Naive thymus-derived CD8-positive, alpha-beta T cell (primary cell): Measurements from ENCODE around the gene SPSB1. TPM values are rescaled to one million over a fixed set of nuclear protein-coding genes. Genes with fewer than 3 reads are reported as not detected.
A peak's percentile ranks its signal among the peaks of the same experiment; 100 is the strongest.

Experiments
- ATAC-seq, 2 donors: fragments of 150-1000 bp; cut with Tn5 transposase in 1 of 2; sonication (Bioruptor Pico), chemical (Tn5 transposase) in 1 of 2; 1 replicate in 1 of 2; 2 replicates in 1 of 2; pipeline ENCODE4 v1.10.0; 2021; ENCODE audit warnings: mild to moderate bottlenecking in 2 of 2, moderate library complexity in 2 of 2
- POLR2A ChIA-PET: fragments of 350-600 bp; sonication (Branson Sonifier 250); formaldehyde crosslinking; loops from one replicate; lab custom pipeline; 2021; ENCODE audit warnings: antibody characterized with exemption; lab: Charles Lee
- DNase-seq, 10 donors: peaks; one replicate each; pipeline versions ENCODE4 v3.0.0 to v3.0.0-alpha.2; 2020 to 2022
- H3K27ac Mint-ChIP-seq, 10 donors: one replicate each; pipeline ENCODE4 v1.8.0; 2020 to 2022; ENCODE audit warnings: mild to moderate bottlenecking in 10 of 10, mixed read lengths in 10 of 10, moderate library complexity in 4 of 10, inconsistent platforms in 1 of 10
- H3K27me3 Mint-ChIP-seq, 5 donors: one replicate each; pipeline ENCODE4 v1.8.0; 2021 to 2022; ENCODE audit warnings: mixed read lengths in 5 of 5
- H3K36me3 Mint-ChIP-seq, 3 donors: one replicate each; pipeline ENCODE4 v1.8.0; 2020 to 2022; ENCODE audit warnings: mixed read lengths in 3 of 3, mild to moderate bottlenecking in 2 of 3, inconsistent platforms in 1 of 3
- H3K4me1 Mint-ChIP-seq, 4 donors: one replicate each; pipeline ENCODE4 v1.8.0; 2021 to 2022; ENCODE audit warnings: mixed read lengths in 4 of 4
- H3K4me3 Mint-ChIP-seq, 10 donors: one replicate each; pipeline ENCODE4 v1.8.0; 2020 to 2022; ENCODE audit warnings: mild to moderate bottlenecking in 10 of 10, mixed read lengths in 10 of 10, moderate library complexity in 6 of 10, inconsistent platforms in 1 of 10
- H3K9me3 Mint-ChIP-seq, 9 donors: one replicate each; pipeline ENCODE4 v1.8.0; 2020 to 2022; ENCODE audit warnings: mixed read lengths in 9 of 9, mild to moderate bottlenecking in 3 of 9, inconsistent platforms in 1 of 9, moderate library complexity in 1 of 9
- polyA plus RNA-seq, 3 donors: library from polyadenylated mRNA; unstranded; fragments of 300-500 nt; fragmentation: Illumina TruSeq; gene quantifications; one replicate each; pipeline ENCODE4 v1.2.3, GENCODE V29; 2021
- total RNA-seq, 8 experiments: library from RNA in 2 of 8; stranded (reverse) in 2 of 8; gene quantifications; one replicate each; pipeline ENCODE4 v1.2.3 and lab custom pipeline; 2021 to 2026

Gene SPSB1
- total and polyA plus RNA-seq, 5 experiments from 2014 or later: 0.44 to 1.7 (median 1.5) TPM

DNA sequence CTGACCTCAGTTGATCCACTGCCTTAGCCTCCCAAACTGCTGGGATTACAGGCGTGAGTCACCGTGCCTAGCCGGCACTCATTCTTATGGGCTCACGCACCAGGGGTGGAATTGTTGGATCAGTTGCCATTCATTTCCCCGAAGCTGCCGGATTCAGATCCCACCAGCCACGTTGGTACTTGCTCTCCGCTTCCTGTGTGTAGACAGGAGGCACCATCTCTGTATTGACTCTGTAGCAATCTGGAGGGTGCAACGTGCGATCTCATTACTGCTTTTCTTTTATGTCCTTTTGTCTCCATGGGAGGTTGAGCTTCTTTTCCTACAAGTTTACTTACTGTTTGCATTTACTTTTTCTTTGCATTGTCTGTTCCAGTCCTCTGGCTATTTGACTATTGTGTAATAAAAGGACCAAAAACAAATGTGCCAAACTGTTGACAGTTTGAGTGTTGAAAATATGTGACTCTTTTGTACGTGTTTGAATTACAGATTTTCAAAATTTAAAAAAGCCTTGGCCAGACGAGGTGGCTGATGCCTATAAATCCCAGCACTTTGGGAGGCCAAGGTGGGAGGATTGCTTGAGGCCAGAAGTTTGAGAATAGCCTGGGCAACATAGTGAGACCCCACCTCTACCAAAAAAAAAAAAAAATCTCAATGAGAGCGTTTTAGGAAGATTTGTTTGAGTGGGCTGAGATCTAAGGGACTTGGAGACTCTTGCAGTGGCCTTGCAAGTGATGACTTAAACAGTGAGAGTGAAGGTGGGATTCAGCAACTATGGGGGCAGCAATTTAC is 39.1 kb downstream of the SPSB1 start:
- peak overlapping the region in 1 of 10 donors; percentile 11 for H3K27ac Mint-ChIP-seq
- no peaks in the 10 kb centered on the region for H3K9me3 Mint-ChIP-seq
- H3K4me1 Mint-ChIP-seq: peaks cover 5 to 15% (median 10%) of the 10 kb centered on the region in 4 donors
- ATAC-seq (no peak), DNase-seq (no peak)
- no peaks in the 10 kb centered on the region for H3K27me3 Mint-ChIP-seq
- H3K4me3 Mint-ChIP-seq: no peak overlapping the region
- POLR2A ChIA-PET: no interaction called here
- no peaks in the 10 kb centered on the region for H3K36me3 Mint-ChIP-seq

DNA sequence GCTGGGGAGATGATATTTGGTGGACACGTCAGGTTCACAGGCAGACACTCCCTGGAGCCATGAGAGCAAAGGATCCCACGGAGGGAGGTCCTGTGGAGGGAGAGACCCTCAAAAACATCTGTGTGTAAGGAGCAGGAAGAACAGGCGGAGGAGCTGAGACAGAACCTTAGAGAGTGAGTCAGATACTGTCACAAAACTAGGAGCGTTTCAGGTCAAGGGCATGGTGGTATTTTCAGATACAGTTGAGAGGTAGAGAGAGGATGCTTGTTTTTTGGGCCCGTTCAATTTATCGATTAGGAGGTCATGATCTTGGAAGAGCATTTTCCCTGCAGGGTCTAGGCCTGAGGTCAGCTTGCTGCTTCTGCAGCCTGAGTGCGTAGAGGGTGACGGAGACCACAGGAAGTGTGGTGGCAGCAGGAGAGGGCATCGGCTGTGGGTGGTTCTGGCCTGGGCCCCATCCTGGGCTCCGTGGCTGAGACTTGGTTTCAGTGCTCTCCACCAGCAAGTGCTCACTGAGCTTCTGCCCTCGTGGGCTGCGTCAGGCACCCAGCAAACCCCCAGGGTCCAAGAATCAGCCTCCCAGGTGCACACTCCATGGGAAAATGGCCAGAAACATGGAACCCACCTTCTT is 39.9 kb downstream of the SPSB1 start:
- POLR2A ChIA-PET: interaction anchor here (0.6 kb wide), 1 partner anchor 741 kb away, joined by 7 read pairs; no protein-coding TSS in a partner anchor
- Mint-ChIP-seq H3K9me3 (no peaks in the 10 kb centered on the region), H3K36me3 (no peaks in the 10 kb centered on the region), H3K4me1 (peaks cover 5 to 15% (median 10%) of the 10 kb centered on the region in 4 donors), H3K27me3 (no peaks in the 10 kb centered on the region), H3K27ac (peak overlapping the region in 2 of 10 donors; percentile 9 to 35), H3K4me3 (no peak overlapping the region)
- ATAC-seq (no peak), DNase-seq (no peak)

DNA sequence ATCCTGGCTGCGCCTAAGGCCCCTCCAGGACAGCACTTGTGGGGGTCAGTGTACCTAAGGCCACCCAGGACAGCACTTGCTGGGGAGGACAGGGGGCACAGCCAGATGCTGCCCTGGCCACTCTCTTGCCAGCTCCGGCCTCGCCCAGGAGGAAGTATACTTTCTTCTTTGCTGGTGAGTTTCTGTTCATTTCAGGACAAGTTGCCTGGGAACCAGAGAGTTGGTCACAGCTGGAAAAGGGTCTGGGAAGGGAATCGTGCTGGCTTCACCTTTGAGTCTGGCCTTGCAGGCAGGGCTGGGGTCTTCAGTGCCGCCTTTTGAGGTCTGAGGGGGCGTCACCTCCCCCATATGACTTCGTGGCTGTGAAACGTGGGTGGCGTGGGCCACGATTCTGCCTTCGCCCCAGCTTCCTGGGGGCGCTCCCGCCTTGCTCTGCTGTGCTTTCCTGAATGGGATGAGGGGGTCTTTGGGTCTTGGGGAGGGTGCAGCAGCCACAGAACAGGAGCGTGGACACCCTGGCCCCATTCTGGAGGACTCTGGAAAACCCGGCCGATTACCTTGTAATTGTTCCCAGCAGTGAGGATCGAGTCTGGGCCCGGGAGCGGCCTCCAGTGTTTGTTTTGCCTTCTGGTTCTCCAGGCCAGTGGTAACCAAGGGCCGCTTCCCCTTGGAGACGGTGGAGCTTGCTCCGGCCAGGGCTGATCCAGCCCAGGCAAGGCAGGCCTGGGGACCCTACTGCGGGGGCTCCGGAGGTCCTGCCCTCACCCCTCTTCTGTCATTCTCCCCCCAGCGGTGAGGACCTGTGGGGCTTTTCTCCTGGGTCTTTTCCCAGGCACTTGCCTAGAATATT is 45.9 kb downstream of the SPSB1 start:
- Mint-ChIP-seq H3K27ac (no peak overlapping the region), H3K4me1 (peaks cover 0 to 3% (median 2%) of the 10 kb centered on the region in 4 donors), H3K4me3 (no peak overlapping the region), H3K36me3 (peaks cover 0 to 7% (median 0%) of the 10 kb centered on the region in 3 donors), H3K27me3 (no peaks in the 10 kb centered on the region), H3K9me3 (peaks cover 0 to 4% (median 0%) of the 10 kb centered on the region in 9 donors)
- no peak for ATAC-seq
- DNase-seq: no peak
- POLR2A ChIA-PET: no interaction called here

GRCh38 chr1:9340172-9340854 is 47.6 kb downstream of the SPSB1 start:
- POLR2A ChIA-PET: no interaction called here
- peaks cover 0 to 7% (median 0%) of the 10 kb centered on the region in 3 donors for H3K36me3 Mint-ChIP-seq
- H3K4me3 Mint-ChIP-seq: no peak overlapping the region
- no peaks in the 10 kb centered on the region for H3K27me3 Mint-ChIP-seq
- no peaks in the 10 kb centered on the region for H3K4me1 Mint-ChIP-seq
- no peak overlapping the region for H3K27ac Mint-ChIP-seq
- no peak for ATAC-seq
- DNase-seq: no peak
- H3K9me3 Mint-ChIP-seq: peaks cover 0 to 4% (median 0%) of the 10 kb centered on the region in 9 donors

GRCh38 chr1:9340864-9341263 is 48.2 kb downstream of the SPSB1 start:
- peaks cover 0 to 7% (median 0%) of the 10 kb centered on the region in 3 donors for H3K36me3 Mint-ChIP-seq
- POLR2A ChIA-PET: no interaction called here
- no peak for ATAC-seq
- peak overlapping the region in 1 of 10 donors; percentile 80 for H3K27ac Mint-ChIP-seq
- no peaks in the 10 kb centered on the region for H3K4me1 Mint-ChIP-seq
- H3K27me3 Mint-ChIP-seq: no peaks in the 10 kb centered on the region
- peaks cover 0 to 4% (median 0%) of the 10 kb centered on the region in 9 donors for H3K9me3 Mint-ChIP-seq
- no peak for DNase-seq
- H3K4me3 Mint-ChIP-seq: no peak overlapping the region

- no peak for DNase-seq
- peaks cover 0 to 4% (median 0%) of the 10 kb centered on the region in 9 donors for H3K9me3 Mint-ChIP-seq
- ATAC-seq: no peak
- H3K4me3 Mint-ChIP-seq: no peak overlapping the region
- peaks cover 0 to 7% (median 0%) of the 10 kb centered on the region in 3 donors for H3K36me3 Mint-ChIP-seq
- no peaks in the 10 kb centered on the region for H3K27me3 Mint-ChIP-seq
- H3K4me1 Mint-ChIP-seq: no peaks in the 10 kb centered on the region
- no peak overlapping the region for H3K27ac Mint-ChIP-seq
- POLR2A ChIA-PET: no interaction called here
Observed at GRCh38 chr1:9341301-9341845, 48.7 kb downstream of the SPSB1 start.

DNA sequence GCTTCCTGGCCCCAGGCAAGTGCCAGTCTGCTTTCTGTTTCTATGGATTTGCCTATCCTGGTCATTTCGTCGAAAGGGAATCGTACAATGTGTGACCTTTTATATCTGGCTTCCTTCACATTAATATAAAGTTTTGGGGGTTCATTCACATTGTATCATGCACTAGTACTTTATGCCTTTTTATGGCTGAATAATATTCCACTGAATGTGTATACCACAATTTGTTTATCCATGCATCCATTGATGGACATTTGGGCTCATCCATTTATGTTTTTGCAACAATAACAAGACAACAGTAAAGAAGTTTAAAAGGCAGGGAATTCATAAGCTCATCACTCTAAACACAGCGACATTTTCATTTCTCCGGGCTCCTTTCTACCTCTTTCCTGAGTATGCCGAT is 50.6 kb downstream of the SPSB1 start:
- Mint-ChIP-seq H3K36me3 (peaks cover 0 to 7% (median 0%) of the 10 kb centered on the region in 3 donors), H3K4me1 (no peaks in the 10 kb centered on the region), H3K4me3 (no peak overlapping the region), H3K27me3 (no peaks in the 10 kb centered on the region), H3K27ac (peak overlapping the region in 1 of 10 donors; percentile 2), H3K9me3 (peaks cover 0 to 4% (median 0%) of the 10 kb centered on the region in 9 donors)
- POLR2A ChIA-PET: no interaction called here
- no peak for ATAC-seq
- DNase-seq: no peak

DNA sequence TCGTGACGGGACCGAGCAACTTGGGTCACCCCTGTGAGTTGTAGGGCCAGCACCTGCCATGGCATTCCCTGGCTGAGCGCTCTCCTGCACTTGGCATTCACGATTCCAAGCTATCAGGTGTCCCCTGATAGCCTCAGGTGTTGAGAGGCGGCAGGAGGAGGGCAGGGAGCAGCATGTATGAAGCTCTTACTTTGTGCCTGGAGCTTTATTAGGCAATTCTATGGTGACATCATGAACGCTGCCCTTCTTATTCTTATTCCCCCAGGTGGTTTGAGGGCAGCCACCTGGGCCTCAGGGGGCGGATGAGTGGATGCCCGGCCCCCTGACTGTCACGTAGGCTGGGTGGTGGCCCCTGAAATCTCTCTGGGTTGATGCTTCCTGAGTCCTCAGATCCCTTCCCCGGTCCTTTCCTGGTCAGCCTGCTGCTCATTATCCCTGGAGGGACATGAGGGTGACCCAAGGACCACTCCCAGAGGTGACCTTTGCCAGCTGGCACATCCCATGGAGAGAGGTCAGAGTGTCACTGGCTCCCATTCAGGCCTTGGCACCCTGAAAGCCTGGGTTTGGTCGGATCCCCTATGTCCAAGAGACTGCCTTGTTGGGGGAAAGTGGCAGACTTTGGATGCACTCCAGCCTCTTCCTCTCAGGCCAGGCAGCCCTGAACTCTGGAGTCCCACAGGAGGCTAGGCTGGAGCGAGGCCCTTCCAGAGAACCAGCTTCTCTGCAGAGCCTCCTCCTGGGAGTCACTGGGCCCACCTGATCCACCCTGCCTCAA is 51.9 kb downstream of the SPSB1 start:
- H3K9me3 Mint-ChIP-seq: peaks cover 0 to 4% (median 0%) of the 10 kb centered on the region in 9 donors
- no peak overlapping the region for H3K4me3 Mint-ChIP-seq
- peaks cover 0 to 7% (median 0%) of the 10 kb centered on the region in 3 donors for H3K36me3 Mint-ChIP-seq
- no peak for ATAC-seq
- H3K27me3 Mint-ChIP-seq: no peaks in the 10 kb centered on the region
- no peak for DNase-seq
- H3K27ac Mint-ChIP-seq: no peak overlapping the region
- peaks cover 0 to under 1% (median 0%) of the 10 kb centered on the region in 4 donors for H3K4me1 Mint-ChIP-seq
- POLR2A ChIA-PET: no interaction called here

GRCh38 chr1:9345471-9345870 is 52.8 kb downstream of the SPSB1 start:
- peaks cover 0 to 5% (median 0%) of the 10 kb centered on the region in 4 donors for H3K4me1 Mint-ChIP-seq
- peaks cover 0 to 7% (median 0%) of the 10 kb centered on the region in 3 donors for H3K36me3 Mint-ChIP-seq
- no peaks in the 10 kb centered on the region for H3K27me3 Mint-ChIP-seq
- H3K4me3 Mint-ChIP-seq: no peak overlapping the region
- H3K9me3 Mint-ChIP-seq: peaks cover 0 to 4% (median 0%) of the 10 kb centered on the region in 9 donors
- ATAC-seq (no peak), DNase-seq (no peak)
- no peak overlapping the region for H3K27ac Mint-ChIP-seq
- POLR2A ChIA-PET: no interaction called here

- H3K36me3 Mint-ChIP-seq: peaks cover 0 to 7% (median 0%) of the 10 kb centered on the region in 3 donors
- DNase-seq (no peak), ATAC-seq (no peak)
- no peak overlapping the region for H3K4me3 Mint-ChIP-seq
- no peak overlapping the region for H3K27ac Mint-ChIP-seq
- peaks cover 0 to 4% (median 0%) of the 10 kb centered on the region in 9 donors for H3K9me3 Mint-ChIP-seq
- POLR2A ChIA-PET: no interaction called here
- no peaks in the 10 kb centered on the region for H3K27me3 Mint-ChIP-seq
- H3K4me1 Mint-ChIP-seq: peaks cover 0 to 5% (median 0%) of the 10 kb centered on the region in 4 donors
Observed at GRCh38 chr1:9345922-9346321, 53.2 kb downstream of the SPSB1 start.

- H3K4me1 Mint-ChIP-seq: peaks cover 0 to 7% (median 0%) of the 10 kb centered on the region in 4 donors
- H3K4me3 Mint-ChIP-seq: no peak overlapping the region
- H3K9me3 Mint-ChIP-seq: peaks cover 0 to 4% (median 0%) of the 10 kb centered on the region in 9 donors
- no peak for ATAC-seq
- no peak overlapping the region for H3K27ac Mint-ChIP-seq
- H3K27me3 Mint-ChIP-seq: no peaks in the 10 kb centered on the region
- no peak for DNase-seq
- POLR2A ChIA-PET: no interaction called here
- H3K36me3 Mint-ChIP-seq: peaks cover 0 to 7% (median 0%) of the 10 kb centered on the region in 3 donors
Observed at GRCh38 chr1:9346566-9346965, 53.9 kb downstream of the SPSB1 start.
